ENCODE results near the gene PARVA.

GRCh38 chr11:12430351-12430750 is 53.0 kb downstream of the PARVA start:
- TF ChIP-seq ZNF8 (CRISPR knock-in tag; IDR thresholded peaks at IDR 0.05) (no peak), TSHZ2 (CRISPR knock-in tag; IDR thresholded peaks at IDR 0.05) (no peak), TCF4 (CRISPR knock-in tag; IDR thresholded peaks at IDR 0.05; ENCODE audit: borderline replicate concordance) (no peak), OSR1 (CRISPR knock-in tag; IDR thresholded peaks at IDR 0.05) (no peak), PATZ1 (CRISPR knock-in tag; IDR thresholded peaks at IDR 0.05; ENCODE audit: borderline replicate concordance) (no peak), CSRNP3 (CRISPR knock-in tag; IDR thresholded peaks at IDR 0.05) (no peak)
